Stimulated activated CD8-positive, alpha-beta memory T cell treated with anti-CD3 and anti-CD28 coated beads, Interleukin-7, amount 100 ng/mL, for 1 hour (primary cell): ENCODE data around the gene ADAM12.

ENCODE experiments used
- DNase-seq, 2 donors: peaks; one replicate each; pipeline ENCODE4 v3.0.0-alpha.2; 2020; ENCODE audit warnings: low read depth in 2 of 2

Gene ADAM12

GRCh38 chr10:126317751-126318150 is 70.5 kb downstream of the ADAM12 start:
- DNase-seq = no peak

DNA sequence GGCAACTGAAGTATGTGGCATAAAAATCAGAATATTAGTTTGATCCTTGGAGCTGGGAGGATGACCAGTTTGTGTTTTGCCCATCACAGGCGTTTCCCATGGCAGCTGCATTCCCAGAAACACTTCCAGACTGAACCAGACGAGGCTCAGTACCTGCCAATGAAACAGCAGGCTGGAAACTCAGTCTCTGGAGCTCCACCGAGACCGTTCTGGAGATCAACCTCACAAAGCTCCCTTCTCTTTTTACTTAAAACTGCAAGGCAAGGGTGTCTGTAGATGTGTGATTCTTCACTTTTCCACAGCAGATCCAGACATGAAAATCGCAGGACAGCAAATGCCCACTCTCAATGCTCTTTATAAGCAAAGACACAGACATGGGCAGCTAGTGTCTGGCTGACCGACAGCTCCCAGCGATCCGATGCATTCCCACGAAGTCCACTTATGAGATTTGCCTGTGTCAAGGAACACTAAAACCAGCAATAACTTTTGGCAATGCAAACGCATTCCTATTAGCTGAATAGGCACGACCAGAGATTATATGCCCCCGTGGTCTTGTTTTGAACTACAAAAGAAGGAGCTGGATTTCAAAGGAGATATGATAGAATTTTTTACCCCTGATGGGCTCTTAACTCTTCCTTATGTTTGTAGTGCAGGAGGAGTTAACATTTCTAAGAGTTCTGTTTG is 72.6 kb downstream of the ADAM12 start:
- no peak for DNase-seq

DNA sequence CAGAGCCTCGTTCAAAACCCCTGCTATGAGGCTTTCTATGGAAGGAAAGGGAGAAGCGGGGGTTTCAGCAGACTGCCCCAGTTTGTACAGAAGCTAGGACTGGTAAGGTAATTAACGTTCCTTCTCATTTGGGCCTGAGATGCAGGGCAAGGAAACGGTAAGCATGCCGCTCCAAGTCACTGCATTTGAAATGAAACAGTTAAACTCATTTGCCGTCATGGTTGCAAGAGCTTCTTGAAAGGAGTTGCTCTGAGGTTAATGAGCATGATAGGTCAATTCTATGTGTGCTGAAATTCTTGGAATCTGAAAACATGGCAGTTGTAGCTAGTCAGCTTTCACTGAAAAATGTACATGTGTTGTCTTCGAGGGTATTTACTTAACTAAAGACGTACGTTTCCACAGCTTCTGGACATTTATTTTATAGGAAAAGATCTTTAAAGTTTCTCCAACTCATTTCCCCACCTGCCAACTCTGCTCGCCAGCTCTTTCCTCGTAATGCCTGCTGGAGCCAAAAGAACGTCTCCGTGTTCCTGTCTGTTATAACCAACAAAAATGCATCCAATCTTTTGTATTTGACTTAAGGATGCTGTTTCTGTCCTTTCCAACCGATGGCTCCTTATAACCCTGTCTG is 73.3 kb downstream of the ADAM12 start:
- DNase-seq = no peak

DNA sequence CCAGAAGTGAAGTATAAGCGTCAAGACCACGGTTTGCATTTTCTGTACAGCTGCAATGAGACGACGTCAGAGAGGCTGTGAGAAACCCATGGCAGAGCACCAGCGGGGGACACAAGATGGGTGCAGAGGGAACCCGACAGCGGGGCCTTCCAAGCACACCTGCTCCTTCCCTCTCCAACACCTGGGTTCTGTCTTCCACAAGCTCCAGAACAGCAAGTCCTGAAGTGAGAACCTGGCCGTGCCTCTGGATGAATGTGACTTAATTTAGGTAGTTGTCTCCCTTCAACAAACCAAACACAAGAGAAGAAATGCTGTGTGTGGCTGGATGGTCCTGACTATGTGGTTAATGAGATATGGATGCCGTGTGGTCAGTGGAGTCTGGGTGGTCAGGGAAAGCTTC is 76.1 kb downstream of the ADAM12 start:
- DNase-seq = no peak

DNA sequence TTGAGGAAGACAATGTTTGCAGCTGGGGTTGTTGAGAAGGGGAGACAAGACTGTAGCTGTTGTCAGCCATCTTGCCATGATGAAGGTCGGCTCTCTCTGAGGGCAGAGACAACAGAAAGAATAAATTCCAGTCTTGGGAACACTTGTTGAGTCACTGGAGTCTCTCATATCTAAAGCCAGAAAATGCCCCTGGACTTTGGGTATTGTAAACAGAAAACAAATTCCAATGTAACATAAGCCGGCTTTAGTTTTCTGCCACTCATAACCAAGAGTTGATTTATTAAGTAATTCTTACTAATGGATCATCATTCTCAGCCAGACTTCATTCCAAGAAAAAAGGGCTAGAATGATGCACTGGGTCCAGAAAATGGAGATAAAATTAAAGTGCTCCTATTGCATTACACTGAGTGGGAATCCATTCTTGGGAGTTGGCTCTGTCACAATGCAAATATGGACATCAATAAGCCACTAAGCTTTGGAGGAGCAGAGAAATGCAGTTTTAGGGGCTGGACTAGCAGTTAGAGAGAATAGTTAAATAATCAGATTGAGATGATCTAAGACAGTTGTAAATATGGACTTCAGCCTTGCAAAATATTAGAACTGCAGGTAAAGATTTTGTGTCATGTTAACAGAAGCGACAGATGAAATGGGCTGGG is 78.9 kb downstream of the ADAM12 start:
- no peak for DNase-seq

DNA sequence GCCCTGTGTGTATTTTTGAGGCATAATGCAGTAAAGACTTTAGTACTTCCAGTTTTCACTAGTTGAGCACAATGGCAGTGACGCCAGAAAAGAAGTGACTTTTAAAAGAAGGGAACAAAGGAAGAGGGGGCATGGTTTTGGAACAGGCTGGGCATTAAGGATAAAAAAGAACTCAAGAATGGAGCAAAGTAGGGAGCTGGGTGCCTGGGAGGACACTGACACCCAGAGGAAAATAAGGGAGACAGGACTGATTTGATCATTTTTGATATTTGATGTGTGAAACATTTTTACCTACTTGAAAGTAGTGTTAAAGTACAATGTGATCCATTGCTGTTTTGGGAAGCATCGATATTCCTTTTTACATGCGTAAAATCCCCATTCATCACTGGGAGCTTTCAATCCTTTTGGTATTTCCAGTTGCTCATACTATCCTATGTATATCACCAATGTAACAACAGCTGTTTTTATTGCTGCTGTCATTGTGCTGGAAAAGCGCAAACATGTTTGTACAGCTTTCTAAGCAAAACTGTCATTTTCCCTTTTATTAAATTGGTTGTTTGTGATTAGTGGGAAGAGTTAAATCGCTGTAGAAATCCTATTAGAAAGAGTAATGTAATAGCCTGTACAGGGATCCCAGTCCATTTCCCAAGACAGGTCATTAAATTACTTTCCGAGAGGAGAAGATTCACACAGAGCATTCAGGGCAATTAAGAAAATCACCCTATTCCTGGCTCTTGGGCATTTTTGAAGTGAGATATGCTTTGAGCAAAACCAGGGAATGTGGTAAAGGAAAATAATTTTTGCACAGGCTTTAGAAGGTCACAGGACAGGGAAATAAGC is 85.2 kb downstream of the ADAM12 start:
- DNase-seq = no peak

DNA sequence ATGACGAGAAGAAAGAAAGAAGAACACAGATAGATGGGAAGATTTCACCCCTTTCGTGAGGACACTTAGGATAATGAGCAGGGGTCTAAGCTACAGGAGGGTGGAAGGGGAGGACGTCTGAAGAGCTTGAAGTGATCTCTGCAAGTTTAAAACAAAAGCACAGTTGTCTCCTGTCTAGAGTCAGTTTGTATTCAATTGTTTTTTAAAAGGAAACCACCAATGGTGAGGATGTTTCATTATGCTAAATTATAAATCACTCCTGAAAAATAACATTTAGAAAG is 85.9 kb downstream of the ADAM12 start:
- DNase-seq = no peak

- no peak for DNase-seq
These were observed 86.4 kb downstream of the ADAM12 start for GRCh38 chr10:126301701-126302475.

DNA sequence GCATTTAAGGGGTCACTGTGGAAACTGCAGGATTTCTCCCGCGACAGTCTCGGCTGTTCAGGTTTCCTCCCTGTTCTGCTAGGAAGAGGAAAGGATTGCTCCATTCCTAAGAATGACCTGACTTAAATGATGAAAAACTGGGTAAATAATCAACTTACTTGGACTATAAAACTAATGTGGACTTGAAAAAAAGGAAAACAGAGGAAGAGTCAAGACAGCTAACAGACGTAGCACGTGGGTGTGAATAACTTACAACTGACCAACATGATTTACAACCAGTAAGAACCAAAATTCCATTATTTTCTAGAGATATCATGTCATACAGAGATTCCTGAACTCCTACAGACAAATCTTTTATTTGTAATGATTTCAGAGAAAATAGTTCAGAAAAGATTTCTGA is 93.8 kb downstream of the ADAM12 start:
- no peak for DNase-seq

DNA sequence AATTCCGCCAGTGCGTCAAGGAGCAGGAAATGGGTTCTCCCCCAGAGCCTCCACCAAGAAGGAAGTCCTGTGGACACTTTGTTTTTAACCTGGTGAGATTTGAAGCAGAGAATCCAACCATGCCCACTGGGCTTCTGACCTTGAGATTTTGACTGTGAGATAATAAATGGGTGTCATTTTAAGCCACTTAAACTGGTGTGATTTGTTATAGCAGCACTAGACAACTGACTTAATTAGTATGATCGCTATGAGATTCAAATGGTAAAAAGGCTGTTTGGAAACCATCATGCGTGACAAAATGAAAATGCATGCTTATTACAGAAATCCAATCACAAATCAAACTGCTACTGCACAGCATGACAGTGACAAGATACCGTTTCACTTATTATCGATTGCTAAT is 98.0 kb downstream of the ADAM12 start:
- no peak for DNase-seq

- DNase-seq = no peak
These were observed 99.5 kb downstream of the ADAM12 start for GRCh38 chr10:126288547-126289493.

DNA sequence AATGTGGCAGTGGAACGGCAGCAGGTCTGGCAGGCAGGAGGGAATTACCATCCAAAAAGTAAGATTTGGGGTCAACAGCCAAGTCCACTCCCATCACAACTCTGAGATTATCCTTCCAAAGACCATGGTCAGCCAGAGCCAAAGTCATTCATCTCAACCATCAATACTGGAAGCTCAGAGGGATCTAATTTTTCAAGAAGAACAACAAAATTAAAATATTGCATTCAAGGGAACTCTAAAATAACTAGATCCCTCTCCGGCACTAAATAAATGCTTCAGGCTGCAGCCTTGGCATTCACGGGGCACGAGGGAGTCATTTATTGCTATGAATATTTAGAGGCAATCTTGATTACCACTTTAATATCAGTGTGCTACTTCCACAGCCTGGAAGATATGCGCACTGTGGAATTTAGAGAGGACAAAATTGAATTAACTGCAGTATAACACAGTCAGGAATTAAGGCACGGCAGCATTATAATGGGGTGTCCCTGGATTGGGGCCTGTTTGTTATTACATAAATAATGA is 102.0 kb downstream of the ADAM12 start:
- DNase-seq = no peak

- DNase-seq = no peak
These were observed 105.0 kb downstream of the ADAM12 start for GRCh38 chr10:126283307-126283706.

GRCh38 chr10:126278851-126279250 is 109.4 kb downstream of the ADAM12 start:
- no peak for DNase-seq

DNA sequence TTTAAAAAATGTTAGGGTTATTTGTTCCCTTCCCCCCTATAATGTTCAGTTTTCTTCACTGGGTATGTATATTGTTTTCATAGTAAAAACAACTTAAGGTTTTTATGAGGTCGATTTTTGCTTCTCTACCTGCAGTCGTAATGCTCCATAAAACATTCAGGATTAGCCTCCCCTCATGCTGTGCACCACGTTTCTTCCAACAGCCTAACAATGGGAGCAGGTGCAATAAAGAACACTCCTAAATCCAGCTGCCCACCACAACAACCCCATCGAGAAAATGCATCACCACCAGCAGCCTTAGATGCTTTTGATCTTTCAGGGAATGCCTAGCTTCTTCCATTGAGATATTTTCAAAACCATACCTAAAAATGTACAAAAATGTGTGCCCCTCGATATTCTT is 111.1 kb downstream of the ADAM12 start:
- no peak for DNase-seq

- no peak for DNase-seq
These were observed 115.8 kb downstream of the ADAM12 start for GRCh38 chr10:126272526-126272925.

DNA sequence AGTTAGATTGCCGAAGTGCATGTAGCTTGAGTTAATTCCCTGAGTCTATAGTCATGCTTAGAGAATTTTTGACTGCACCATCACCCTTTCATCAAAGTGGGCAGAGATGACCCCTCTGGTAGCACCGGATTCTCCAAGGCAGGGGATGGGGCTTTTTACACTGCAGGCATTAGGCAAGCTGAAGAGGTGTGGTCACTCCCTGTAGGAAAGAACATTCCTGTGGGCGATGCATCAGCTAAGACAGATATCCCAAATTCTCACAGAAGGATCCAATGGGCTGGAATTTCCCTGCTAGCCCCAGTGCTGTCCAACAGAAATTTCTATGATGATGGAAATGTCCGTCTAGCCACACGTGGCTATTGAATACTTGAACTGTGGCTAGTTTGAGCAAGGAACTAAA is 118.2 kb downstream of the ADAM12 start:
- no peak for DNase-seq

- DNase-seq = no peak
These were observed 120.0 kb downstream of the ADAM12 start for GRCh38 chr10:126268013-126268920.
